Mesenchymal stem cell (in vitro differentiated cells and primary cell): ENCODE measurements around the gene EVC2.
A peak's percentile ranks its signal among the peaks of the same experiment; 100 is the strongest.

ENCODE experiments used
- DNase-seq: peaks from one replicate; pipeline ENCODE4 v3.0.0-alpha.2; 2013
- H2AFZ ChIP-seq: one replicate; pipeline ENCODE4 v1.6.1; 2013; ENCODE audit warnings: low read depth, mild to moderate bottlenecking, control low read depth, inconsistent platforms, low read length, moderate library complexity
- H2AK5ac ChIP-seq: 2 replicates; pipeline ENCODE4 v1.6.1; 2013; ENCODE audit warnings: low read length, moderate library complexity, mild to moderate bottlenecking, inconsistent platforms; ENCODE audit not compliant: severe bottlenecking
- H2BK120ac ChIP-seq: one replicate; pipeline ENCODE4 v1.6.1; 2013; ENCODE audit warnings: low read depth, mild to moderate bottlenecking, inconsistent platforms, low read length, moderate library complexity
- H2BK12ac ChIP-seq, 2 experiments: one replicate each; pipeline ENCODE4 v1.6.1; 2013; ENCODE audit warnings: inconsistent platforms in 2 of 2, low read length in 2 of 2, mild to moderate bottlenecking in 2 of 2, moderate library complexity in 2 of 2, control low read depth in 1 of 2
- H2BK15ac ChIP-seq: one replicate; pipeline ENCODE4 v1.6.1; 2013; ENCODE audit warnings: mild to moderate bottlenecking, low read depth, inconsistent platforms; ENCODE audit not compliant: poor library complexity, severe bottlenecking
- H2BK5ac ChIP-seq: 2 replicates; pipeline ENCODE4 v1.6.1; 2013; ENCODE audit warnings: low read depth, mild to moderate bottlenecking, low read length, control low read depth, inconsistent platforms; ENCODE audit not compliant: poor library complexity, severe bottlenecking
- H3K14ac ChIP-seq, 2 experiments: one replicate each; pipeline ENCODE4 v1.6.1; 2013; ENCODE audit warnings: inconsistent platforms in 2 of 2, low read length in 2 of 2, control low read depth in 1 of 2, mild to moderate bottlenecking in 1 of 2, moderate library complexity in 1 of 2
- H3K18ac ChIP-seq, 2 experiments: one replicate each; pipeline ENCODE4 v1.6.1; 2013; ENCODE audit warnings: inconsistent platforms in 2 of 2, low read length in 2 of 2, control low read depth in 1 of 2, low read depth in 1 of 2, mild to moderate bottlenecking in 1 of 2
- H3K23ac ChIP-seq, 2 experiments: one replicate each; pipeline ENCODE4 v1.6.1; 2013; ENCODE audit warnings: inconsistent platforms in 2 of 2, low read length in 2 of 2, mild to moderate bottlenecking in 2 of 2, moderate library complexity in 2 of 2, control low read depth in 1 of 2
- H3K27ac ChIP-seq: 2 replicates; pipeline ENCODE4 v1.5.1; 2013; ENCODE audit warnings: mild to moderate bottlenecking, moderate library complexity, low read length, control low read depth, inconsistent platforms; ENCODE audit not compliant: poor library complexity, severe bottlenecking
- H3K27me3 ChIP-seq, 2 experiments: 2 replicates each; pipeline versions ENCODE4 v1.6.1 to v1.7.0; 2013; ENCODE audit warnings: low read length in 2 of 2, mild to moderate bottlenecking in 2 of 2, moderate library complexity in 2 of 2, control low read depth in 1 of 2, inconsistent platforms in 1 of 2; ENCODE audit not compliant: control insufficient read depth in 1 of 2, insufficient read depth in 1 of 2
- H3K36me3 ChIP-seq, 2 experiments: 2 replicates each; pipeline versions ENCODE4 v1.6.1 to v1.7.0; 2013; ENCODE audit warnings: low read length in 2 of 2, control low read depth in 1 of 2, inconsistent platforms in 1 of 2, low read depth in 1 of 2, mild to moderate bottlenecking in 1 of 2; ENCODE audit not compliant: insufficient read depth in 2 of 2, control insufficient read depth in 1 of 2
- H3K4ac ChIP-seq, 2 experiments: one replicate each; pipeline ENCODE4 v1.6.1; 2013; ENCODE audit warnings: inconsistent platforms in 2 of 2, low read length in 2 of 2, mild to moderate bottlenecking in 2 of 2, moderate library complexity in 2 of 2, control low read depth in 1 of 2, low read depth in 1 of 2
- H3K4me1 ChIP-seq: 2 replicates; pipeline ENCODE4 v1.6.1; 2013; ENCODE audit warnings: low read depth, low read length, control low read depth; ENCODE audit not compliant: control insufficient read depth, insufficient read depth
- H3K4me2 ChIP-seq: 2 replicates; pipeline ENCODE4 v1.6.1; 2013; ENCODE audit warnings: low read length, mild to moderate bottlenecking, inconsistent platforms; ENCODE audit not compliant: poor library complexity, severe bottlenecking
- H3K4me3 ChIP-seq, 2 experiments: 2 replicates each; pipeline versions ENCODE4 v1.5.1 to v1.7.0; 2013; ENCODE audit warnings: low read length in 2 of 2, mild to moderate bottlenecking in 2 of 2, control low read depth in 1 of 2, low read depth in 1 of 2; ENCODE audit not compliant: insufficient read depth in 1 of 2
- H3K79me1 ChIP-seq: replicated peaks from 2 replicates; pipeline ENCODE4 v1.6.1; 2013; ENCODE audit warnings: mild to moderate bottlenecking, control low read depth, low read length, inconsistent platforms; ENCODE audit not compliant: poor library complexity, severe bottlenecking
- H3K9ac ChIP-seq: 2 replicates; pipeline ENCODE4 v1.7.0; 2013; ENCODE audit warnings: mild to moderate bottlenecking, low read length, moderate library complexity
- H3K9me3 ChIP-seq: 2 replicates; pipeline ENCODE4 v1.7.0; 2013; ENCODE audit warnings: mild to moderate bottlenecking, low read length; ENCODE audit not compliant: control insufficient read depth
- H4K8ac ChIP-seq: one replicate; pipeline ENCODE4 v1.6.1; 2013; ENCODE audit warnings: inconsistent platforms, mild to moderate bottlenecking, low read length, moderate library complexity
- H4K91ac ChIP-seq: one replicate; pipeline ENCODE4 v1.6.1; 2013; ENCODE audit warnings: mild to moderate bottlenecking, low read length, inconsistent platforms
- WGBS: methylation state at CpG from one replicate; pipeline ENCODE4 v1.1.7; 2013; ENCODE audit warnings: mixed read lengths; 5-methylcytosine and 5-hydroxymethylcytosine counted together

The EVC2 gene

GRCh38 chr4:5632571-5632970 is 75.8 kb downstream of the EVC2 start:
- Histone ChIP-seq H2BK120ac (no peak overlapping the region), H2BK5ac (no peak overlapping the region), H3K4me3 (no peak overlapping the region), H3K36me3 (peaks cover 32 to 77% of the 10 kb centered on the region in 2 experiments), H2BK12ac (no peak overlapping the region), H2AFZ (no peak overlapping the region), H2BK15ac (no peak overlapping the region), H3K9ac (no peak overlapping the region), H3K4me1 (peaks cover 5% of the 10 kb centered on the region), H3K4me2 (no peak overlapping the region), H4K91ac (no peak overlapping the region), H2AK5ac (no peak overlapping the region), H3K18ac (no peak overlapping the region), H3K23ac (no peak overlapping the region), H3K9me3 (peaks cover 6% of the 10 kb centered on the region), H3K27me3 (no peaks in the 10 kb centered on the region), H3K14ac (no peak overlapping the region), H3K27ac (no peak overlapping the region), H3K79me1 (peaks cover 1% of the 10 kb centered on the region), H4K8ac (no peak overlapping the region), H3K4ac (no peak overlapping the region)
- no peak for DNase-seq
- 81% methylated on average over 2 of the region's 2 CpGs for WGBS

GRCh38 chr4:5632066-5632440 is 76.3 kb downstream of the EVC2 start:
- no peak overlapping the region for H2BK12ac ChIP-seq
- peaks cover 6% of the 10 kb centered on the region for H3K9me3 ChIP-seq
- no peak overlapping the region for H2BK120ac ChIP-seq
- H3K4ac ChIP-seq, result no peak overlapping the region
- no peak overlapping the region for H2AFZ ChIP-seq
- H4K91ac ChIP-seq, result no peak overlapping the region
- H3K9ac ChIP-seq, result no peak overlapping the region
- WGBS, result 81% methylated on average over 3 of the region's 3 CpGs
- H4K8ac ChIP-seq, result no peak overlapping the region
- H2AK5ac ChIP-seq, result no peak overlapping the region
- no peak overlapping the region for H3K23ac ChIP-seq
- no peak overlapping the region for H2BK15ac ChIP-seq
- H3K4me1 ChIP-seq, result peaks cover 2% of the 10 kb centered on the region
- no peak for DNase-seq
- no peak overlapping the region for H3K4me2 ChIP-seq
- no peak overlapping the region for H3K18ac ChIP-seq
- H3K79me1 ChIP-seq, result peaks cover 1% of the 10 kb centered on the region
- no peaks in the 10 kb centered on the region for H3K27me3 ChIP-seq
- H3K4me3 ChIP-seq, result no peak overlapping the region
- peak overlapping the region in 1 of 2 experiments; percentile 50 for H3K14ac ChIP-seq
- H2BK5ac ChIP-seq, result no peak overlapping the region
- peaks cover 32 to 77% of the 10 kb centered on the region in 2 experiments for H3K36me3 ChIP-seq
- no peak overlapping the region for H3K27ac ChIP-seq

- Histone ChIP-seq H4K91ac (no peak overlapping the region), H3K4me2 (no peak overlapping the region), H3K18ac (no peak overlapping the region), H3K4ac (no peak overlapping the region), H2BK120ac (no peak overlapping the region), H2AK5ac (no peak overlapping the region), H3K23ac (no peak overlapping the region), H3K9ac (no peak overlapping the region), H2BK12ac (no peak overlapping the region), H3K79me1 (peaks cover 1% of the 10 kb centered on the region), H2BK15ac (no peak overlapping the region), H2AFZ (no peak overlapping the region), H3K4me3 (no peak overlapping the region), H3K36me3 (peaks cover 37 to 80% of the 10 kb centered on the region in 2 experiments), H3K14ac (no peak overlapping the region), H3K9me3 (peaks cover 6% of the 10 kb centered on the region), H2BK5ac (no peak overlapping the region), H3K4me1 (peaks cover 2% of the 10 kb centered on the region), H3K27me3 (no peaks in the 10 kb centered on the region), H4K8ac (no peak overlapping the region), H3K27ac (no peak overlapping the region)
- 95% methylated on average over 8 of the region's 9 CpGs for WGBS
- DNase-seq, result no peak
Observed at GRCh38 chr4:5631352-5632065, 76.8 kb downstream of the EVC2 start.

- no peak overlapping the region for H2BK12ac ChIP-seq
- H3K4me2 ChIP-seq, result no peak overlapping the region
- no peak overlapping the region for H2BK5ac ChIP-seq
- no peak overlapping the region for H2BK120ac ChIP-seq
- no peak overlapping the region for H2BK15ac ChIP-seq
- no peak overlapping the region for H2AK5ac ChIP-seq
- H3K4ac ChIP-seq, result no peak overlapping the region
- 100% methylated on average over 3 of the region's 3 CpGs for WGBS
- H3K27ac ChIP-seq, result no peak overlapping the region
- H2AFZ ChIP-seq, result no peak overlapping the region
- peaks cover 39 to 85% of the 10 kb centered on the region in 2 experiments for H3K36me3 ChIP-seq
- H4K8ac ChIP-seq, result no peak overlapping the region
- DNase-seq, result no peak
- no peak overlapping the region for H3K18ac ChIP-seq
- H3K14ac ChIP-seq, result no peak overlapping the region
- peaks cover 1% of the 10 kb centered on the region for H3K79me1 ChIP-seq
- no peak overlapping the region for H3K23ac ChIP-seq
- H3K9ac ChIP-seq, result no peak overlapping the region
- no peak overlapping the region for H3K4me3 ChIP-seq
- H3K9me3 ChIP-seq, result peaks cover 6% of the 10 kb centered on the region
- H3K4me1 ChIP-seq, result peaks cover 2% of the 10 kb centered on the region
- no peak overlapping the region for H4K91ac ChIP-seq
- H3K27me3 ChIP-seq, result no peaks in the 10 kb centered on the region
Observed at GRCh38 chr4:5630762-5631161, 77.6 kb downstream of the EVC2 start.
